NCI-H748 treated with DMSO at 0.1 percent for 48 hours (cell line): ENCODE results near the gene ZFP91.

Experiments used
- DNase-seq: peaks from one replicate; lab custom pipeline; 2025; lab: John Stamatoyannopoulos, UW

ZFP91 gene

GRCh38 chr11:58582437-58582836 lies 3.6 kb downstream of the ZFP91 start:
- DNase-seq: no peak

- DNase-seq: no peak
Measured at GRCh38 chr11:58586998-58587397, 8.1 kb downstream of the ZFP91 start.

- no peak for DNase-seq
Measured at GRCh38 chr11:58591659-58592058, 12.8 kb downstream of the ZFP91 start.

- DNase-seq: no peak
Measured at GRCh38 chr11:58592760-58593472, 14.1 kb downstream of the ZFP91 start.

GRCh38 chr11:58594826-58595225 lies 16.0 kb downstream of the ZFP91 start:
- DNase-seq: no peak

- DNase-seq: no peak
Measured at GRCh38 chr11:58596621-58597020, 17.8 kb downstream of the ZFP91 start.

GRCh38 chr11:58597486-58598144 lies 18.8 kb downstream of the ZFP91 start:
- DNase-seq: no peak

- no peak for DNase-seq
Measured at GRCh38 chr11:58600510-58600909, 21.6 kb downstream of the ZFP91 start.

GRCh38 chr11:58606930-58607714 lies 28.3 kb downstream of the ZFP91 start:
- no peak for DNase-seq

- DNase-seq: no peak
Measured at GRCh38 chr11:58608331-58608730, 29.5 kb downstream of the ZFP91 start.

- no peak for DNase-seq
Measured at GRCh38 chr11:58609723-58610122, 30.9 kb downstream of the ZFP91 start.

- DNase-seq: no peak
Measured at GRCh38 chr11:58613228-58613627, 34.4 kb downstream of the ZFP91 start.

- no peak for DNase-seq
Measured at GRCh38 chr11:58615559-58615958, 36.7 kb downstream of the ZFP91 start.

- no peak for DNase-seq
Measured at GRCh38 chr11:58616594-58616993, 37.7 kb downstream of the ZFP91 start.

- DNase-seq: no peak
Measured at GRCh38 chr11:58617976-58618557, 39.2 kb downstream of the ZFP91 start.

- no peak for DNase-seq
Measured at GRCh38 chr11:58621586-58622262, 42.9 kb downstream of the ZFP91 start.

- DNase-seq: no peak
Measured at GRCh38 chr11:58622344-58622743, 43.5 kb downstream of the ZFP91 start, which contains the start of gene CNTF. Gene CNTF (plus strand): TSS chr11:58622665. CDS start chr11:58622753, 88 bp downstream.

GRCh38 chr11:58625086-58625485 lies 46.2 kb downstream of the ZFP91 start:
- DNase-seq: no peak

- DNase-seq: no peak
Measured at GRCh38 chr11:58625826-58626460, 47.1 kb downstream of the ZFP91 start.

- DNase-seq: no peak
Measured at GRCh38 chr11:58626934-58627483, 48.1 kb downstream of the ZFP91 start.

GRCh38 chr11:58628446-58628845 lies 49.6 kb downstream of the ZFP91 start:
- no peak for DNase-seq
